H9 (cell line): Measurements from ENCODE around the gene SOX4. TPM values are rescaled to one million over a fixed set of nuclear protein-coding genes. Genes with fewer than 3 reads are reported as not detected.

ENCODE experiments used
- DNase-seq: peaks from one replicate; pipeline ENCODE4 v3.0.0-alpha.2; 2017
- H2AFZ ChIP-seq: one replicate; pipeline ENCODE4 v1.6.1; 2013; ENCODE audit warnings: mild to moderate bottlenecking, low read length, control low read depth, moderate library complexity
- H2AK5ac ChIP-seq: 2 replicates; pipeline ENCODE4 v1.6.1; 2013; ENCODE audit warnings: low read length, control low read depth, mixed read lengths; ENCODE audit not compliant: insufficient read length
- H2BK120ac ChIP-seq: one replicate; pipeline ENCODE4 v1.6.1; 2013; ENCODE audit warnings: low read depth, mild to moderate bottlenecking, low read length, control low read depth, inconsistent platforms; ENCODE audit not compliant: poor library complexity, severe bottlenecking
- H2BK12ac ChIP-seq: 2 replicates; pipeline ENCODE4 v1.6.1; 2013; ENCODE audit warnings: low read length, control low read depth, mixed read lengths, low read depth; ENCODE audit not compliant: insufficient read length
- H2BK15ac ChIP-seq: 2 replicates; pipeline ENCODE4 v1.6.1; 2013; ENCODE audit warnings: low read depth, low read length, control low read depth
- H2BK20ac ChIP-seq: one replicate; pipeline ENCODE4 v1.6.1; 2013; ENCODE audit warnings: low read depth, mild to moderate bottlenecking, low read length, control low read depth, inconsistent platforms; ENCODE audit not compliant: poor library complexity, severe bottlenecking
- H2BK5ac ChIP-seq: 2 replicates; pipeline ENCODE4 v1.6.1; 2013; ENCODE audit warnings: low read length, control low read depth, mixed read lengths; ENCODE audit not compliant: insufficient read length
- H3K14ac ChIP-seq: 2 replicates; pipeline ENCODE4 v1.6.1; 2013; ENCODE audit warnings: low read length, control low read depth; ENCODE audit not compliant: insufficient read depth
- H3K18ac ChIP-seq: 2 replicates; pipeline ENCODE4 v1.6.1; 2013; ENCODE audit warnings: low read depth, mild to moderate bottlenecking, mixed read lengths, low read length, control low read depth; ENCODE audit not compliant: insufficient read length
- H3K23ac ChIP-seq: 2 replicates; pipeline ENCODE4 v1.6.1; 2013; ENCODE audit warnings: low read length, control low read depth, mixed read lengths, low read depth; ENCODE audit not compliant: insufficient read length
- H3K23me2 ChIP-seq: 2 replicates; pipeline ENCODE4 v1.6.1; 2013; ENCODE audit warnings: low read depth, mild to moderate bottlenecking, mixed read lengths, low read length, control low read depth; ENCODE audit not compliant: insufficient read length, poor library complexity, severe bottlenecking
- H3K27ac ChIP-seq: 2 replicates; pipeline ENCODE4 v1.5.1; 2013; ENCODE audit warnings: low read length, control low read depth, mixed read lengths, low read depth; ENCODE audit not compliant: insufficient read length
- H3K27me3 ChIP-seq: 2 replicates; pipeline ENCODE4 v1.6.1; 2013; ENCODE audit warnings: low read length, control low read depth, inconsistent platforms; ENCODE audit not compliant: insufficient read depth
- H3K4ac ChIP-seq: 2 replicates; pipeline ENCODE4 v1.6.1; 2013; ENCODE audit warnings: low read depth, mild to moderate bottlenecking, control low read depth, inconsistent platforms, low read length, moderate library complexity
- H3K4me1 ChIP-seq: 2 replicates; pipeline ENCODE4 v1.6.1; 2013; ENCODE audit warnings: low read length, control low read depth, inconsistent platforms; ENCODE audit not compliant: insufficient read depth
- H3K4me2 ChIP-seq: 2 replicates; pipeline ENCODE4 v1.6.1; 2013; ENCODE audit warnings: low read length, control low read depth, mixed read lengths; ENCODE audit not compliant: insufficient read length, insufficient read depth
- H3K56ac ChIP-seq: 2 replicates; pipeline ENCODE4 v1.6.1; 2013; ENCODE audit warnings: low read depth, mild to moderate bottlenecking, mixed read lengths, low read length, control low read depth; ENCODE audit not compliant: insufficient read length
- H3K79me1 ChIP-seq: 2 replicates; pipeline ENCODE4 v1.6.1; 2013; ENCODE audit warnings: low read depth, mild to moderate bottlenecking, moderate library complexity, low read length, control low read depth, inconsistent platforms; ENCODE audit not compliant: insufficient read depth, poor library complexity, severe bottlenecking
- H3K79me2 ChIP-seq: 2 replicates; pipeline ENCODE4 v1.6.1; 2013; ENCODE audit warnings: low read length, control low read depth, inconsistent platforms; ENCODE audit not compliant: insufficient read depth
- H3K9ac ChIP-seq: 2 replicates; pipeline ENCODE4 v1.6.1; 2013; ENCODE audit warnings: low read length, control low read depth, mixed read lengths; ENCODE audit not compliant: insufficient read length; ENCODE audit errors: extremely low read depth
- H3K9me3 ChIP-seq: one replicate; pipeline ENCODE4 v1.6.1; 2013; ENCODE audit warnings: low read depth, low read length, inconsistent platforms; ENCODE audit not compliant: control insufficient read depth
- H3T11ph ChIP-seq: one replicate; pipeline ENCODE4 v1.6.1; 2013; ENCODE audit warnings: mild to moderate bottlenecking, low read length, control low read depth, inconsistent platforms
- H4K20me1 ChIP-seq: one replicate; pipeline ENCODE4 v1.6.1; 2013; ENCODE audit not compliant: control insufficient read depth, insufficient read length, insufficient read depth
- H4K5ac ChIP-seq: 2 replicates; pipeline ENCODE4 v1.6.1; 2013; ENCODE audit warnings: low read depth, mild to moderate bottlenecking, mixed read lengths, low read length, control low read depth; ENCODE audit not compliant: insufficient read length
- H4K8ac ChIP-seq: replicated peaks from 2 replicates; pipeline ENCODE4 v1.6.1; 2013; ENCODE audit warnings: low read length, control low read depth, mixed read lengths, low read depth; ENCODE audit not compliant: insufficient read length
- H4K91ac ChIP-seq: 2 replicates; pipeline ENCODE4 v1.6.1; 2013; ENCODE audit warnings: low read depth, mild to moderate bottlenecking, moderate library complexity, mixed read lengths, low read length, control low read depth; ENCODE audit not compliant: insufficient read length
- H3K27ac Mint-ChIP-seq, 3 experiments: 2 replicates in 2 of 3; 3 replicates in 1 of 3; pipeline ENCODE4 v1.8.0; 2020 to 2021; ENCODE audit warnings: mixed read lengths in 3 of 3, mild to moderate bottlenecking in 1 of 3, moderate library complexity in 1 of 3
- H3K27me3 Mint-ChIP-seq: 2 replicates; pipeline ENCODE4 v1.8.0; 2021; ENCODE audit warnings: low read depth, mild to moderate bottlenecking, moderate library complexity, mixed read lengths
- H3K36me3 Mint-ChIP-seq, 3 experiments: 2 replicates in 2 of 3; 3 replicates in 1 of 3; pipeline ENCODE4 v1.8.0; 2020 to 2021; ENCODE audit warnings: low read depth in 3 of 3, mixed read lengths in 3 of 3; ENCODE audit not compliant: insufficient read depth in 1 of 3
- H3K4me1 Mint-ChIP-seq, 2 experiments: 2 replicates each; pipeline ENCODE4 v1.8.0; 2020; ENCODE audit warnings: mixed read lengths in 2 of 2
- H3K4me3 Mint-ChIP-seq, 2 experiments: 2 replicates in 1 of 2; 3 replicates in 1 of 2; pipeline ENCODE4 v1.8.0; 2020 to 2021; ENCODE audit warnings: mild to moderate bottlenecking in 2 of 2, mixed read lengths in 2 of 2, moderate library complexity in 1 of 2
- H3K9me3 Mint-ChIP-seq, 2 experiments: 2 replicates in 1 of 2; 3 replicates in 1 of 2; pipeline ENCODE4 v1.8.0; 2020; ENCODE audit warnings: mild to moderate bottlenecking in 2 of 2, mixed read lengths in 2 of 2, moderate library complexity in 1 of 2
- CTCF ChIP-seq: fragments of 200-600 bp; sonication (generic); conservative IDR thresholded peaks from 3 replicates; pipeline ENCODE4 v1.8.0; 2021; ENCODE audit warnings: antibody characterized with exemption, mild to moderate bottlenecking
- WGBS: extraction: QIAGEN DNeasy Blood & Tissue Kit; methylation state at CpG from one replicate; pipeline ENCODE4 v1.1.7; 2013; ENCODE audit warnings: missing lambda C conversion rate, low lambda C conversion rate, mixed read lengths; ENCODE audit not compliant: insufficient read length; ENCODE audit errors: extremely low coverage; 5-methylcytosine and 5-hydroxymethylcytosine counted together
- total RNA-seq: library from RNA; stranded (reverse); gene quantifications from 2 replicates; pipeline ENCODE4 v1.2.1, GENCODE V29; 2021

The SOX4 gene
- total RNA-seq, 1 experiment from 2014 or later = 108 TPM

- Histone ChIP-seq H2BK12ac (no peak overlapping the region), H3K79me2 (peaks cover 37% of the 10 kb centered on the region; the same call in 1 of the 2 replicates), H2BK120ac (no peak overlapping the region), H4K8ac (no peak overlapping the region), H2BK5ac (no peak overlapping the region), H4K20me1 (no peaks in the 10 kb centered on the region), H3K4me1 (peaks cover 2% of the 10 kb centered on the region; the same call in 1 of the 2 replicates), H3K9me3 (no peaks in the 10 kb centered on the region), H3K27ac (peak overlapping the region; percentile 56), H3K23me2 (peaks cover 5% of the 10 kb centered on the region), H2AK5ac (no peak overlapping the region), H3K4ac (no peak overlapping the region), H2BK15ac (no peak overlapping the region), H3T11ph (no peak overlapping the region), H3K9ac (peak overlapping the region; percentile 91), H3K4me2 (peak overlapping the region; percentile 93), H2BK20ac (no peak overlapping the region), H3K18ac (no peak overlapping the region), H3K56ac (no peak overlapping the region), H4K91ac (no peak overlapping the region), H3K27me3 (no peaks in the 10 kb centered on the region), H2AFZ (no peak overlapping the region), H4K5ac (no peak overlapping the region), H3K23ac (no peak overlapping the region), H3K14ac (peak overlapping the region; percentile 61; the same call in 1 of the 2 replicates), H3K79me1 (no peaks in the 10 kb centered on the region)
- peaks cover 35 to 39% (median 36%) of the 10 kb centered on the region in 3 experiments for H3K36me3 Mint-ChIP-seq
- TF ChIP-seq CTCF = no peak
- H3K4me1 Mint-ChIP-seq = peaks cover 21 to 25% of the 10 kb centered on the region in 2 experiments
- DNase-seq = no peak
- WGBS = no CpG with 5 or more reads among the region's 19 CpGs
- H3K9me3 Mint-ChIP-seq = peaks cover 10 to 18% of the 10 kb centered on the region in 2 experiments
- H3K4me3 Mint-ChIP-seq = no peak overlapping the region
- no peak overlapping the region for H3K27ac Mint-ChIP-seq
- H3K27me3 Mint-ChIP-seq = peaks cover 4% of the 10 kb centered on the region; the same call in 1 of the 2 replicates
Observed at GRCh38 chr6:21593927-21594415, 420 bp downstream of the SOX4 start.
